ENCODE data around the gene MTMR10.

Gene MTMR10

GRCh38 chr15:30919877-30920550 lies 71.4 kb downstream of the MTMR10 start:
- FAIRE-seq = no peak

GRCh38 chr15:30918366-30918765 lies 73.1 kb downstream of the MTMR10 start:
- no peak for FAIRE-seq

GRCh38 chr15:30917675-30918074 lies 73.8 kb downstream of the MTMR10 start:
- no peak for FAIRE-seq

DNA sequence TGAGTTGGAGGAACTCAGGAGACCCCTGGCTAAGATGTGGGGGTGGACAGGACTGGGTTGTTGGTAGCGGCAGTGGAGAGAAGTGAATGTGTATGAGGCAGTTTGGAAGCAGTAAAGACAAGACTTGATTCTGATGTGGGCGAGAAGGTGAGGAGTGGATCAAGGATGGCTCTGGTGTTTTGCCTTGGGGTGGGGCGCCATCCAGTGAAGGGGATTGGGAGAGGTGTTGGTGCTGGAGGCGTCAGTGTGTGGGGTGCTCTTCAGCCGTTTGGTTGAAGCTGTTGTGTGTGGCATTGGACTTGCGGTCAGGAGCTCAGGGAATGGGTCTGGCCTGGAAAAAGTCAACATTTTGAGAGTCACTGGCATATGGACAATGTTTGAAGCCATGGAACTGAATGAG lies 74.4 kb downstream of the MTMR10 start:
- FAIRE-seq = no peak

DNA sequence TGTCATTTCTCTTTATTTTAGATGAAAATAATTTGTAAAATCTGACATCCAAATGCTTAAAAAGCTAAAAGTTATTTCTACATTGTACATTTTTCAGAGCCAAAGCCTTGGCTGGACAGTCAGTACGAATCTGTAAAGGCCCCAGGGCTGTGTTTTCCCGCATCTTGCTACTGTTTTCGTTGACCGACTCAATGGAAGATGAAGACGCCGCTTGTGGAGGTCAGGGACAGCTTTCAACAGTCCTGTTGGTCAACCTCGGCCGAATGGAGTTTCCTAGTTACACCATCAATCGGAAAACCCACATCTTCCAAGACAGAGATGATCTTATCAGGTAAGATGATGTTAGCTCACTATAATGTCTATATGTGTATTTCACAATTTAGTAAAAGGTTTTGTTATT lies 77.7 kb downstream of the MTMR10 start:
- no peak for FAIRE-seq

DNA sequence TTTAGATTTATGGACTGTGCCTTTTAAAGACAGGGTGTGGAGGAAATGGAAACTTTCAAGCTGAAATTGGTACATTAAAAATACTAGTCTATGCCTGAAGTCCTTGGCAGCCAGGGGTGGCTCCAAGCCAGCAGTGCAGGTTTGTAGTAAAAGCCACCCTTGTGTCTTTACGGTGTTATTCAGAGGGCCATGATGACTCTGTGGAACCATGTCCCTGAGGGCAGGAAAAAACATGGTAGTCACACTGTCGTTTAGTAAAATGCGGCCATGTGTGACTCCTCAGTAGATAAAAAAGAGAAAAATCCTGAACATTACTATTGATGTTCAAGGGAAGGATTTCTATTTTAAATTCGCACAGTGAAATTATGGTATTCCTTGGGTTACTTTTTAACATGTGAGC lies 85.1 kb downstream of the MTMR10 start:
- FAIRE-seq = no peak

DNA sequence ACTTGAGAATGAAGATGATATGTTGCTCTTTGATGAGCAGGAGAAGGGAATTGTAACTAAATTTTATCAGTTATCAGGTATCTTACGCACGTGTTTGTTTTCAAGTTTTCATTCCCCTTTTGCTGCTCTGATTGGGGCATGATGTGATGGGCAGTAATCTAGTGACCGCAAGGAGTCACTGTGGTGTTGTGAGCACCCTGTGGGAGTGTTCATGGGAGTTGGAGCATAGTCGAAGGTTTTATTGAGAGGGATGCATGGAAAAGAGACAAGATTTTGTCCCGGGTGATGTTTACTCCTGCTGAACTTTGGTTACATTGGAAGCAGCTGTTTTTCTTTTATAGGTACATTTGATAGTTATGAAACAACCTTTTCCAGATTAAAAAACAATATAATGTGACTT lies 85.6 kb downstream of the MTMR10 start:
- FAIRE-seq = no peak

DNA sequence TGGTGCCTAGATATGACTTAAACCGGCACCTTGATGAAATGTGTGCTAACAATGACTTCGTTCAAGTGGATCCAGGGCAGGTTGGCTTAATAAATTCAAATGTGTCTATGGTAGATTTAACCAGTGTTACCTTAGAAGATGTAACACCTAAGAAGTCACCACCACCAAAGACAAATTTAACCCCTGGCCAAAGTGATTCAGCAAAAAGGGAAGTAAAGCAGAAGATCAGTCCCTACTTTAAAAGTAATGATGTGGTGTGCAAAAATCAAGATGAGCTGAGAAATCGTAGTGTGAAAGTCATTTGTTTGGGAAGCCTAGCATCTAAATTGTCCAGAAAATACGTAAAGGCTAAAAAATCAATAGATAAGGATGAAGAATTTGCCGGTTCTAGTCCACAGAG lies 86.6 kb downstream of the MTMR10 start:
- FAIRE-seq = no peak

DNA sequence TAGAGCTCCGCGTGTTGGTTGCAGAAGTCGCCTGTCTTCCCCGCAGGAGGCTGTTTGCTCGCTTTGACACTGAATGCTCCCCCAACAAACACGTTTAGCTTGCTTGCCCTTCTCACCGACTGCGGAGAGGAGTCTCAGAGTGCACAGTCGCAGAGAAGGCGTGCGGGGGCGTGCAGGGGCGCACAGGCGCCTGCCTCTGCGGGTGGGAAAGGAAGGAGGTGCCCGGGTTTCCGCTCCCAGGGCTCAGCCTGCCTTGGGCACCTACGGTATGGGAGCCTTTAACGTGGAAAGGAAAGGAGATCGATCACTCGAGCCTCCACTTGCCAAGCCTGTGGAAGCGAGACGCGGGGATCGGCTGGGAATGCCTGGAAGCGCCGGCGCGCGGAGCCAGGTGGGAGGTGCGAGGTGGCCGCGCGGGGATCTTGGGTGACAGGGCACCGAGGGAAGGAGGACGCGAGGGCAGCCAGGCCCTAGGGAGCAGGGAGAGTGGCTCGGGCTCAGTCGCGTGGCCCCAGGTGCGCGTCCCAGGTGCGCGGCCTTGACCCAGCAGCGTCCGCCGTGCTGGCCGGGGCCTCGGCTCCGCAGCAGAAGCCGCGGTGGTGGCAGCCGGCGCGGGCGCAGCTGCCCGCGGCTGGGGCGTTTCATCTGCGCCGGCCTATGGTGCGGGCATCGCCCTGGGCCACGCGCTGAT lies 87.8 kb downstream of the MTMR10 start, which contains the start of gene FAN1:
Gene FAN1, plus strand, starts transcription at position 419 of the 691 bp plus-strand sequence. CDS start 749 bp downstream, outside the sequence.
- no peak for FAIRE-seq

- FAIRE-seq = no peak
These were observed 89.5 kb downstream of the MTMR10 start for GRCh38 chr15:30901889-30902288.

- no peak for FAIRE-seq
These were observed 95.2 kb downstream of the MTMR10 start for GRCh38 chr15:30896211-30896606.

DNA sequence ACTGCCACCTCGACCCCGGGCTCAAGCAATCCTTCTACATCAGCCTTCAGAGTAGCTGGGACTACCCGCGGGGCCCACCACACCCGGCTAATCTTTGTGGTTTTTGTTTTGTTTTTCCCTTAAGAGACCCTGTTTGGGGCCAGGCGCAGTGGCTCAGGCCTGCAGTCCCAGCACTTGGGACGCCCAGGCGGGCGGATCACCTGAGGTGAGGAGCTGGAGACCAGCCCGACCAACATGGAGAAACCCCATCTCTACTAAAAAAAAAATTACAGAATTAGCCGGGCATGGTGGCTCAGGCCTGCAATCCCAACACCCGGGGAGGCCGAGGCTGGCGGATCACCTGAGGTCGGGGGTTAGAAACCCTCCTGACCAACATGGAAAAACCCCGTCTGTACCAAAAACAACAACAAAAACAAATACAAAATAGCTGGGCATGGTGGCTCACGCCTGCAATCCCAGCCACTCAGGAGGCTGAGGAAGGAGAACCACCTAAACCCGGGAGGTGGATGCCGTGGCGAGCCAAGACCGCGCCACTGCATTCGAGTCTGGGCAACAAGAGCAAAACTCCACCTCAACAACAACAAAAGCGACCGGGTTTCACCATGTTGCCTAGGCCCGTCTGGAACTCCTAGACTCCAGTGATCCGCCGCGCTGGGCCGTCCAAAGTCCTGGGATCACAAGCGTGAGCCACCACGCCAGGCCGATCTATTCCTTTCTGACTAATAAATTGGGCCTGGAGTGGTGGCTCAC lies 95.8 kb downstream of the MTMR10 start:
- no peak for FAIRE-seq

DNA sequence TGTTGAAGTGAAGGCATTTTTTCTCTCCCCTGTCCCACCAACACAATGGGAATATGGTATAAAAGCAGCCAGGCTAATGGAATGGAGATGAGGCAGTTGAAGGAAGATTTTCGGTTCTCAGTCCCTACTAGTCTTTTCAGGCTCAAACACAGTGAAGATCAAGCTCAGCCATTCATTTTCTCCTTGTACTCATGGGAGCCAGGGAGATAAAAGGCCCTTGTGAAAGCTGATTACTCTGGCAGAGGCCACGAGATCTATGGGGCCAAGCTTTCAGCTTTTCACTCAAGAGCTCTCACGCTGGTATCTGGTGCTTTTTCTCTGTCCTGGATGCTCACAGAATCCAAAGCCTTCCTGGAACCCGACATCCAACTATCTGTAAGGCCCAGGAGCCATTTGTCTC lies 102.2 kb downstream of the MTMR10 start:
- no peak for FAIRE-seq

Measured in TTC549 (cell line).